H1 (cell line): ENCODE results near the gene C15orf39. TPM values are rescaled to one million over a fixed set of nuclear protein-coding genes. Genes with fewer than 3 reads are reported as not detected.

Experiments
- CTCF ChIA-PET: fragments of 300-600 bp; sonication (Branson Sonifier 250); formaldehyde crosslinking; loops from one replicate; lab custom pipeline; 2021; ENCODE audit not compliant: partially characterized antibody; lab: Charles Lee
- POLR2A ChIA-PET: fragments of 300-600 bp; sonication (Branson Sonifier 250); formaldehyde crosslinking; loops from one replicate; lab custom pipeline; 2021; ENCODE audit warnings: inconsistent platforms; ENCODE audit not compliant: partially characterized antibody; lab: Charles Lee
- DNase-seq, 2 experiments: peaks; one replicate each; pipeline versions ENCODE4 v3.0.0 to v3.0.0-alpha.2; 2010 to 2022; ENCODE audit warnings: low spot score in 2 of 2, low read depth in 1 of 2, mixed read lengths in 1 of 2
- FAIRE-seq: peaks from 2 replicates; lab custom pipeline; 2011; peaks lifted over from hg19 to GRCh38; lab: Jason Lieb, UNC
- H2AFZ ChIP-seq: 2 replicates; pipeline ENCODE4 v1.8.1; 2012; ENCODE audit warnings: low read length, inconsistent platforms
- H2AK5ac ChIP-seq: 2 replicates; pipeline ENCODE4 v1.6.1; 2013; ENCODE audit warnings: low read depth, low read length
- H2BK120ac ChIP-seq: replicated peaks from 2 replicates; pipeline ENCODE3; 2013; ENCODE audit warnings: low read depth, low read length, inconsistent platforms
- H2BK12ac ChIP-seq: 2 replicates; pipeline ENCODE4 v1.6.1; 2013; ENCODE audit warnings: low read depth, low read length
- H2BK15ac ChIP-seq: 2 replicates; pipeline ENCODE4 v1.6.1; 2013; ENCODE audit warnings: low read length
- H2BK20ac ChIP-seq: 2 replicates; pipeline ENCODE4 v1.6.1; 2013; ENCODE audit warnings: low read length
- H2BK5ac ChIP-seq: 2 replicates; pipeline ENCODE4 v1.6.1; 2013; ENCODE audit warnings: low read depth, low read length
- H3K14ac ChIP-seq: 2 replicates; pipeline ENCODE4 v1.6.1; 2013; ENCODE audit warnings: inconsistent platforms; ENCODE audit not compliant: insufficient read length
- H3K18ac ChIP-seq: 2 replicates; pipeline ENCODE4 v1.6.1; 2013; ENCODE audit warnings: low read length; ENCODE audit errors: extremely low read depth
- H3K23ac ChIP-seq: 2 replicates; pipeline ENCODE4 v1.6.1; 2013; ENCODE audit warnings: inconsistent platforms; ENCODE audit not compliant: insufficient read length
- H3K23me2 ChIP-seq: 2 replicates; pipeline ENCODE4 v1.6.1; 2013; ENCODE audit warnings: low read depth, low read length
- H3K27ac ChIP-seq: 2 replicates; pipeline ENCODE4 v1.6.1; 2011; ENCODE audit warnings: low read depth, low read length, inconsistent platforms
- H3K27me3 ChIP-seq, 4 experiments: replicated peaks in 1 of 4; 1 replicate in 1 of 4; 2 replicates in 3 of 4; pipeline versions ENCODE4 v1.6.1 to v1.8.1; 2011 to 2013; ENCODE audit warnings: low read length in 3 of 4, mild to moderate bottlenecking in 3 of 4, inconsistent platforms in 2 of 4, mixed read lengths in 2 of 4, moderate library complexity in 1 of 4; ENCODE audit not compliant: control insufficient read depth in 3 of 4, insufficient read depth in 3 of 4; ENCODE audit errors: extremely low read depth in 1 of 4
- H3K36me3 ChIP-seq, 4 experiments: 2 replicates each; pipeline versions ENCODE4 v1.6.1 to v1.8.1; 2011 to 2013; ENCODE audit warnings: mild to moderate bottlenecking in 4 of 4, low read length in 3 of 4, moderate library complexity in 2 of 4, control low read depth in 1 of 4, inconsistent platforms in 1 of 4; ENCODE audit not compliant: insufficient read depth in 4 of 4, control insufficient read depth in 2 of 4
- H3K4ac ChIP-seq: replicated peaks from 2 replicates; pipeline ENCODE3; 2013; ENCODE audit warnings: low read length, low read depth, mixed read lengths, inconsistent platforms; ENCODE audit not compliant: insufficient read length
- H3K4me1 ChIP-seq, 4 experiments: replicated peaks in 1 of 4; 1 replicate in 1 of 4; 2 replicates in 3 of 4; pipeline versions ENCODE4 v1.6.1 to v1.8.1; 2011 to 2013; ENCODE audit warnings: low read length in 3 of 4, inconsistent platforms in 2 of 4, mixed read lengths in 1 of 4; ENCODE audit not compliant: insufficient read depth in 4 of 4, control insufficient read depth in 3 of 4
- H3K4me2 ChIP-seq, 2 experiments: 2 replicates each; pipeline versions ENCODE4 v1.6.1 to v1.8.1; 2011 to 2013; ENCODE audit warnings: low read depth in 2 of 2, low read length in 2 of 2, control low read depth in 1 of 2, inconsistent platforms in 1 of 2, mild to moderate bottlenecking in 1 of 2; ENCODE audit not compliant: insufficient read depth in 1 of 2
- H3K4me3 ChIP-seq, 4 experiments: fragments of 200-600, 300-600 bp in 1 of 4; sonication (generic), shearing (Covaris generic), sonication (Bioruptor Twin) in 1 of 4; 2 replicates each; pipeline versions ENCODE4 v1.5.1 to v1.8.1; 2011 to 2016; ENCODE audit warnings: low read length in 4 of 4, low read depth in 3 of 4, control low read depth in 2 of 4, inconsistent platforms in 2 of 4, mild to moderate bottlenecking in 2 of 4, mixed read lengths in 1 of 4, moderate library complexity in 1 of 4; ENCODE audit not compliant: insufficient read depth in 2 of 4; ENCODE audit errors: extremely low read depth in 1 of 4
- H3K56ac ChIP-seq: replicated peaks from 2 replicates; pipeline ENCODE3; 2013; ENCODE audit warnings: low read depth, mild to moderate bottlenecking, mixed read lengths, low read length, inconsistent platforms; ENCODE audit not compliant: insufficient read length
- H3K79me1 ChIP-seq: 2 replicates; pipeline ENCODE4 v1.6.1; 2013; ENCODE audit warnings: low read depth, low read length, control low read depth
- H3K79me2 ChIP-seq, 2 experiments: 2 replicates each; pipeline versions ENCODE4 v1.6.1 to v1.8.1; 2012 to 2013; ENCODE audit warnings: low read length in 2 of 2, mild to moderate bottlenecking in 2 of 2, inconsistent platforms in 1 of 2; ENCODE audit not compliant: insufficient read depth in 2 of 2, control insufficient read depth in 1 of 2
- H3K9ac ChIP-seq, 4 experiments: replicated peaks in 1 of 4; 1 replicate in 1 of 4; 2 replicates in 3 of 4; pipeline versions ENCODE4 v1.6.1 to v1.8.1; 2011 to 2013; ENCODE audit warnings: low read depth in 3 of 4, low read length in 3 of 4, control low read depth in 2 of 4, mild to moderate bottlenecking in 2 of 4, moderate library complexity in 2 of 4, inconsistent platforms in 1 of 4; ENCODE audit errors: extremely low read depth in 1 of 4
- H3K9me3 ChIP-seq, 2 experiments: 2 replicates each; pipeline versions ENCODE4 v1.6.1 to v1.8.1; 2012 to 2013; ENCODE audit warnings: mild to moderate bottlenecking in 2 of 2, moderate library complexity in 2 of 2, control low read depth in 1 of 2, inconsistent platforms in 1 of 2, low read depth in 1 of 2, low read length in 1 of 2, mixed read lengths in 1 of 2; ENCODE audit not compliant: insufficient read depth in 2 of 2
- H4K20me1 ChIP-seq, 2 experiments: replicated peaks in 1 of 2; 2 replicates each; pipeline versions ENCODE3 to v1.8.1; 2011 to 2013; ENCODE audit warnings: inconsistent platforms in 2 of 2, low read length in 2 of 2, mild to moderate bottlenecking in 1 of 2; ENCODE audit not compliant: insufficient read depth in 2 of 2, control insufficient read depth in 1 of 2
- H4K5ac ChIP-seq: 2 replicates; pipeline ENCODE4 v1.6.1; 2013; ENCODE audit warnings: low read length, low read depth, mixed read lengths, inconsistent platforms; ENCODE audit not compliant: insufficient read length
- H4K8ac ChIP-seq: 2 replicates; pipeline ENCODE4 v1.8.0; 2013; ENCODE audit warnings: mild to moderate bottlenecking, moderate library complexity, low read length, inconsistent platforms; ENCODE audit not compliant: insufficient read depth; ENCODE audit errors: extremely low read depth
- H4K91ac ChIP-seq: replicated peaks from 2 replicates; pipeline ENCODE3; 2013; ENCODE audit warnings: low read length, mixed read lengths, inconsistent platforms; ENCODE audit not compliant: insufficient read length
- ATF3 ChIP-seq: IDR thresholded peaks from 2 replicates; pipeline ENCODE4 v1.6.1; 2011; ENCODE audit warnings: low read depth, mild to moderate bottlenecking, low read length; ENCODE audit not compliant: insufficient read depth
- BCL11A ChIP-seq, 2 experiments: IDR thresholded peaks; one replicate each; pipeline ENCODE4 v1.6.1; 2011; ENCODE audit warnings: low read depth in 2 of 2, low read length in 2 of 2, mild to moderate bottlenecking in 2 of 2
- CHD1 ChIP-seq: IDR thresholded peaks from 2 replicates; pipeline ENCODE4 v1.6.1; 2012; ENCODE audit warnings: low read depth, low read length, improper control_type of control experiment
- CTBP2 ChIP-seq: IDR thresholded peaks from 2 replicates; pipeline ENCODE4 v1.7.0; 2011; ENCODE audit warnings: borderline replicate concordance, mild to moderate bottlenecking, moderate library complexity, mixed read lengths, low read length; ENCODE audit not compliant: insufficient read depth, insufficient read length
- CTCF ChIP-seq, 3 experiments: IDR thresholded peaks; 1 replicate in 2 of 3; 2 replicates in 1 of 3; pipeline versions ENCODE4 v1.5.1 to v1.6.1; 2011; ENCODE audit warnings: low read length in 3 of 3, mild to moderate bottlenecking in 3 of 3, inconsistent platforms in 2 of 3, low read depth in 1 of 3, moderate library complexity in 1 of 3; ENCODE audit not compliant: insufficient read depth in 1 of 3; ENCODE audit errors: control extremely low read depth in 1 of 3
- MAFK ChIP-seq: IDR thresholded peaks from 2 replicates; pipeline ENCODE4 v1.6.1; 2012; ENCODE audit warnings: low read depth, mild to moderate bottlenecking, improper control_type of control experiment, low read length
- POLR2A ChIP-seq, 2 experiments: IDR thresholded peaks; 1 replicate in 1 of 2; 2 replicates in 1 of 2; pipeline ENCODE4 v1.6.1; 2011; ENCODE audit warnings: low read depth in 2 of 2, low read length in 2 of 2, mild to moderate bottlenecking in 2 of 2; ENCODE audit errors: control extremely low read depth in 1 of 2
- RFX5 ChIP-seq: IDR thresholded peaks from 2 replicates; pipeline ENCODE4 v1.6.1; 2011; ENCODE audit warnings: low read depth, low read length, improper control_type of control experiment, borderline replicate concordance
- SUZ12 ChIP-seq: fragments of 200-600 bp; sonication (generic); IDR thresholded peaks from 2 replicates; pipeline ENCODE4 v1.6.1; 2012; ENCODE audit warnings: mild to moderate bottlenecking, inconsistent platforms, low read length, moderate library complexity, mixed read lengths
- TBP ChIP-seq: IDR thresholded peaks from 2 replicates; pipeline ENCODE4 v1.6.1; 2011; ENCODE audit warnings: low read depth, low read length, improper control_type of control experiment
- TCF12 ChIP-seq: IDR thresholded peaks from 2 replicates; pipeline ENCODE4 v1.6.1; 2011; ENCODE audit warnings: low read depth, mild to moderate bottlenecking, low read length
- WGBS, 2 experiments: shearing (Covaris generic) in 1 of 2; methylation state at CpG; one replicate each; pipeline versions ENCODE4 v1.1.6 to v1.1.7; 2013 to 2015; ENCODE audit warnings: low lambda C conversion rate in 2 of 2, mixed read lengths in 2 of 2, inconsistent platforms in 1 of 2, low coverage in 1 of 2, missing lambda C conversion rate in 1 of 2; ENCODE audit not compliant: insufficient replicate concordance in 2 of 2, insufficient coverage in 1 of 2, insufficient read length in 1 of 2; ENCODE audit errors: extremely low coverage in 1 of 2, missing lambda C conversion rate in 1 of 2; 5-methylcytosine and 5-hydroxymethylcytosine counted together
- polyA plus RNA-seq, 7 experiments: library from polyadenylated mRNA; depleted of rRNA in 3 of 7; stranded (reverse) in 5 of 7; unstranded in 2 of 7; fragments of >200 nt in 5 of 7; fragments of 200-250 nt in 2 of 7; gene quantifications; 1 replicate in 5 of 7; 2 replicates in 1 of 7; 4 replicates in 1 of 7; pipeline versions ENCODE4 v1.2.1 to v1.2.3, GENCODE V29; 2011 to 2013; ENCODE audit warnings: missing spikeins in 2 of 7, mixed read lengths in 2 of 7
- total RNA-seq: library from RNA; stranded (reverse); fragmentation: NEBNext Ultra II Directional; extraction: Animal tissue kit (Norgen Biotek cat#: 25700); gene quantifications from 2 replicates; pipeline ENCODE4 v1.2.1, GENCODE V29; 2021

C15orf39 gene
- total and polyA plus RNA-seq, 2 of the 8 experiments (the other 6 are each of a cell fraction or from before 2014, with no cell fraction given), result 13.8 to 38.5 TPM

GRCh38 chr15:75194397-75194796 is 7.3 kb upstream of the C15orf39 start:
- Histone ChIP-seq H2BK15ac (no peak overlapping the region), H4K20me1 (no peaks in the 10 kb centered on the region), H2AK5ac (0 out of 2 replicates have a peak overlapping the region, but pooled peaks have one; percentile 39), H3K23me2 (peaks cover 4% of the 10 kb centered on the region; the same call in 1 of the 2 replicates), H2BK5ac (no peak overlapping the region; the same call in 1 of the 2 replicates), H3K36me3 (no peaks in the 10 kb centered on the region), H3K27me3 (no peaks in the 10 kb centered on the region), H4K8ac (no peak overlapping the region), H3K4me2 (no peak overlapping the region; a peak in 1 of 4 replicates), H4K5ac (no peak overlapping the region), H2BK20ac (no peak overlapping the region), H3K27ac (no peak overlapping the region), H3K4me3 (no peak overlapping the region), H2AFZ (no peak overlapping the region), H3K9ac (no peak overlapping the region), H2BK12ac (peak overlapping the region; percentile 9; the same call in 1 of the 2 replicates), H3K14ac (no peak overlapping the region), H4K91ac (no peak overlapping the region), H3K23ac (no peak overlapping the region), H3K4me1 (peaks cover 3 to 29% (median 14%) of the 10 kb centered on the region in 4 experiments), H3K4ac (no peak overlapping the region), H3K79me2 (no peaks in the 10 kb centered on the region), H2BK120ac (no peak overlapping the region), H3K56ac (no peak overlapping the region), H3K18ac (no peak overlapping the region), H3K79me1 (no peaks in the 10 kb centered on the region), H3K9me3 (peaks cover 12 to 17% of the 10 kb centered on the region in 2 experiments; a peak in 3 of 4 replicates)
- FAIRE-seq (no peak), DNase-seq (no peak)
- WGBS, 2 experiments, result 93% methylated on average over 3 of the region's 3 CpGs; no CpG with 5 or more reads in 1 of the 2 experiments
- ChIA-PET CTCF (interaction anchor here (1.3 to 8.3 kb wide), 2 partner anchors 9 to 166 kb away, joined by 3 to 90 read pairs; no protein-coding TSS in a partner anchor), POLR2A (interaction anchor here (0.6 to 2.4 kb wide), 5 partner anchors 9 to 454 kb away, joined by 3 to 13 read pairs (median 3); partner anchors contain the start of genes SCAMP5 and SNX33)
- TF ChIP-seq TCF12 (no peak), ATF3 (no peak), TBP (no peak), RFX5 (no peak), CHD1 (no peak), BCL11A (IDR thresholded peaks at IDR 0.05; ENCODE audit: low read depth in 2 of 2, low read length in 2 of 2) (no peak), CTCF (IDR thresholded peaks at IDR 0.05; ENCODE audit: control extremely low read depth in 1 of 3, insufficient read depth in 1 of 3, low read depth in 1 of 3, low read length in 3 of 3) (no peak), CTBP2 (no peak), MAFK (no peak), POLR2A (IDR thresholded peaks at IDR 0.05; ENCODE audit: control extremely low read depth in 1 of 2, low read depth in 2 of 2, low read length in 2 of 2) (no peak), SUZ12 (no peak)
